OCI-LY3 (cell line): Measurements from ENCODE around the gene ITSN2.

Experiments
- CTCF ChIP-seq: fragments of 200-600, 300-600 bp; sonication (generic); IDR thresholded peaks from 2 replicates; pipeline ENCODE4 v1.5.1; 2014; ENCODE audit warnings: antibody characterized with exemption, low read length, low read depth
- EZH2phosphoT487 ChIP-seq: fragments of 200-600 bp; shearing (Covaris generic); IDR thresholded peaks from 2 replicates; pipeline ENCODE4 v1.6.1; 2018; ENCODE audit warnings: antibody characterized with exemption, mixed run types, low read depth

- TF ChIP-seq CTCF: no peak
- TF ChIP-seq EZH2phosphoT487: no peak
These were observed 85.5 kb downstream of the ITSN2 start for GRCh38 chr2:24274809-24275208.
